ENCODE data around the gene ANO1.

ANO1 gene

GRCh38 chr11:70049045-70049444, 29.1 kb upstream of the ANO1 start:
- in situ Hi-C loops (cut with HindIII; ENCODE audit: low sequenced_read_pairs): no loop called here

GRCh38 chr11:70050243-70050642, 27.9 kb upstream of the ANO1 start:
- in situ Hi-C loops (cut with HindIII; ENCODE audit: low sequenced_read_pairs): no loop called here

- in situ Hi-C loops (cut with HindIII; ENCODE audit: low sequenced_read_pairs): no loop called here
Measured at GRCh38 chr11:70054004-70054403, 24.1 kb upstream of the ANO1 start.

GRCh38 chr11:70055444-70055843, 22.7 kb upstream of the ANO1 start:
- in situ Hi-C loops (cut with HindIII; ENCODE audit: low sequenced_read_pairs): no loop called here

GRCh38 chr11:70057080-70057479, 21.0 kb upstream of the ANO1 start:
- in situ Hi-C loops (cut with HindIII; ENCODE audit: low sequenced_read_pairs): no loop called here

GRCh38 chr11:70059971-70060370, 18.1 kb upstream of the ANO1 start:
- in situ Hi-C loops (cut with HindIII; ENCODE audit: low sequenced_read_pairs): no loop called here

GRCh38 chr11:70060611-70061293, 17.4 kb upstream of the ANO1 start:
- in situ Hi-C loops (cut with HindIII; ENCODE audit: low sequenced_read_pairs): no loop called here

GRCh38 chr11:70061734-70062133, 16.4 kb upstream of the ANO1 start:
- in situ Hi-C loops (cut with HindIII; ENCODE audit: low sequenced_read_pairs): no loop called here

GRCh38 chr11:70063121-70063520, 15.0 kb upstream of the ANO1 start:
- in situ Hi-C loops (cut with HindIII; ENCODE audit: low sequenced_read_pairs): no loop called here

GRCh38 chr11:70063555-70063954, 14.6 kb upstream of the ANO1 start:
- in situ Hi-C loops (cut with HindIII; ENCODE audit: low sequenced_read_pairs): no loop called here

GRCh38 chr11:70064008-70064725, 13.9 kb upstream of the ANO1 start:
- in situ Hi-C loops (cut with HindIII; ENCODE audit: low sequenced_read_pairs): no loop called here

GRCh38 chr11:70064726-70065317, 13.3 kb upstream of the ANO1 start:
- in situ Hi-C loops (cut with HindIII; ENCODE audit: low sequenced_read_pairs): no loop called here

- in situ Hi-C loops (cut with HindIII; ENCODE audit: low sequenced_read_pairs): no loop called here
Measured at GRCh38 chr11:70065318-70066135, 12.6 kb upstream of the ANO1 start.

GRCh38 chr11:70066136-70066520, 12.0 kb upstream of the ANO1 start:
- in situ Hi-C loops (cut with HindIII; ENCODE audit: low sequenced_read_pairs): no loop called here

- in situ Hi-C loops (cut with HindIII; ENCODE audit: low sequenced_read_pairs): no loop called here
Measured at GRCh38 chr11:70066628-70067027, 11.5 kb upstream of the ANO1 start.

GRCh38 chr11:70067036-70067435, 11.1 kb upstream of the ANO1 start:
- in situ Hi-C loops (cut with HindIII; ENCODE audit: low sequenced_read_pairs): no loop called here

GRCh38 chr11:70067591-70068341, 10.4 kb upstream of the ANO1 start:
- in situ Hi-C loops (cut with HindIII; ENCODE audit: low sequenced_read_pairs): no loop called here

- in situ Hi-C loops (cut with HindIII; ENCODE audit: low sequenced_read_pairs): no loop called here
Measured at GRCh38 chr11:70068345-70068744, 9.8 kb upstream of the ANO1 start.

- in situ Hi-C loops (cut with HindIII; ENCODE audit: low sequenced_read_pairs): no loop called here
Measured at GRCh38 chr11:70068950-70069349, 9.2 kb upstream of the ANO1 start.

- in situ Hi-C loops (cut with HindIII; ENCODE audit: low sequenced_read_pairs): no loop called here
Measured at GRCh38 chr11:70070706-70071105, 7.4 kb upstream of the ANO1 start.

- in situ Hi-C loops (cut with HindIII; ENCODE audit: low sequenced_read_pairs): no loop called here
Measured at GRCh38 chr11:70071996-70072395, 6.1 kb upstream of the ANO1 start.

Measured in DLD1 (cell line).